HG02798 (cell line): Measurements from ENCODE around the gene TM4SF18.
A peak's percentile ranks its signal among the peaks of the same experiment; 100 is the strongest.

Experiments
- ATAC-seq: cut with Tn5 transposase; IDR thresholded peaks from one replicate; pipeline ENCODE4 v1.9.1; 2021; ENCODE audit warnings: mild to moderate bottlenecking; ENCODE audit not compliant: unreplicated experiment, poor library complexity

Gene TM4SF18

GRCh38 chr3:149291178-149291577 lies 42.3 kb downstream of the TM4SF18 start:
- no peak for ATAC-seq

GRCh38 chr3:149288655-149289054 lies 44.8 kb downstream of the TM4SF18 start:
- ATAC-seq = no peak

GRCh38 chr3:149284034-149284433 lies 49.4 kb downstream of the TM4SF18 start:
- ATAC-seq = no peak

- ATAC-seq = no peak
These were observed 50.0 kb downstream of the TM4SF18 start for GRCh38 chr3:149283401-149283800.

- ATAC-seq = no peak
These were observed 50.6 kb downstream of the TM4SF18 start for GRCh38 chr3:149282836-149283235.

- ATAC-seq = no peak
These were observed 51.1 kb downstream of the TM4SF18 start for GRCh38 chr3:149282322-149282721.

- ATAC-seq = peak; percentile 43
These were observed 52.6 kb downstream of the TM4SF18 start for GRCh38 chr3:149280671-149281349.

GRCh38 chr3:149278911-149279310 lies 54.5 kb downstream of the TM4SF18 start:
- no peak for ATAC-seq

- ATAC-seq = peak; percentile 68
These were observed 56.1 kb downstream of the TM4SF18 start for GRCh38 chr3:149277331-149277813.

- no peak for ATAC-seq
These were observed 56.8 kb downstream of the TM4SF18 start for GRCh38 chr3:149276619-149277018.

- ATAC-seq = no peak
These were observed 59.2 kb downstream of the TM4SF18 start for GRCh38 chr3:149274220-149274619.

- peak; percentile 80 for ATAC-seq
These were observed 60.2 kb downstream of the TM4SF18 start for GRCh38 chr3:149273096-149273751.

- ATAC-seq = no peak
These were observed 61.8 kb downstream of the TM4SF18 start for GRCh38 chr3:149271669-149272068.

- ATAC-seq = no peak
These were observed 63.3 kb downstream of the TM4SF18 start for GRCh38 chr3:149270180-149270579.

GRCh38 chr3:149269687-149270086 lies 63.7 kb downstream of the TM4SF18 start:
- no peak for ATAC-seq
